ENCODE results near the gene ATXN7L1.

GRCh38 chr7:105654095-105654686, 222.2 kb downstream of the ATXN7L1 start:
- TF ChIP-seq CTCF (IDR thresholded peaks at IDR 0.05; ENCODE audit: low read depth, low read length) (no peak), EZH2phosphoT487 (IDR thresholded peaks at IDR 0.05; ENCODE audit: low read depth) (no peak)

Data from OCI-LY3 (cell line).